HG03175 (cell line): ENCODE measurements around the gene DCC.

ENCODE experiments used
- ATAC-seq: cut with Tn5 transposase; IDR thresholded peaks from one replicate; pipeline ENCODE4 v1.9.1; 2021; ENCODE audit warnings: mild to moderate bottlenecking, moderate library complexity; ENCODE audit not compliant: unreplicated experiment

DCC gene

GRCh38 chr18:52415131-52415530 lies 75.1 kb downstream of the DCC start:
- no peak for ATAC-seq

- ATAC-seq, result no peak
Observed at GRCh38 chr18:52422985-52423601, 83.1 kb downstream of the DCC start.

GRCh38 chr18:52426041-52426440 lies 86.0 kb downstream of the DCC start:
- ATAC-seq, result no peak

GRCh38 chr18:52426462-52426861 lies 86.5 kb downstream of the DCC start:
- ATAC-seq, result no peak

GRCh38 chr18:52427521-52428175 lies 87.7 kb downstream of the DCC start:
- no peak for ATAC-seq

- no peak for ATAC-seq
Observed at GRCh38 chr18:52431683-52432082, 91.7 kb downstream of the DCC start.

- no peak for ATAC-seq
Observed at GRCh38 chr18:52433797-52434196, 93.8 kb downstream of the DCC start.

- ATAC-seq, result no peak
Observed at GRCh38 chr18:52435301-52435700, 95.3 kb downstream of the DCC start.

- ATAC-seq, result no peak
Observed at GRCh38 chr18:52437161-52437560, 97.2 kb downstream of the DCC start.

GRCh38 chr18:52439457-52439856 lies 99.5 kb downstream of the DCC start:
- no peak for ATAC-seq

GRCh38 chr18:52441794-52442193 lies 101.8 kb downstream of the DCC start:
- no peak for ATAC-seq

- ATAC-seq, result no peak
Observed at GRCh38 chr18:52442686-52443085, 102.7 kb downstream of the DCC start.

GRCh38 chr18:52451256-52451655 lies 111.3 kb downstream of the DCC start:
- ATAC-seq, result no peak

GRCh38 chr18:52451851-52452250 lies 111.9 kb downstream of the DCC start:
- no peak for ATAC-seq

GRCh38 chr18:52452427-52452826 lies 112.4 kb downstream of the DCC start:
- ATAC-seq, result no peak

GRCh38 chr18:52459890-52460289 lies 119.9 kb downstream of the DCC start:
- ATAC-seq, result no peak

- ATAC-seq, result no peak
Observed at GRCh38 chr18:52462853-52463252, 122.9 kb downstream of the DCC start.

- ATAC-seq, result no peak
Observed at GRCh38 chr18:52465391-52465790, 125.4 kb downstream of the DCC start.

GRCh38 chr18:52468496-52468895 lies 128.5 kb downstream of the DCC start:
- no peak for ATAC-seq

- no peak for ATAC-seq
Observed at GRCh38 chr18:52475325-52475724, 135.3 kb downstream of the DCC start.

GRCh38 chr18:52481116-52481515 lies 141.1 kb downstream of the DCC start:
- no peak for ATAC-seq

GRCh38 chr18:52484977-52485376 lies 145.0 kb downstream of the DCC start:
- no peak for ATAC-seq

GRCh38 chr18:52486052-52486451 lies 146.1 kb downstream of the DCC start:
- ATAC-seq, result no peak
